Neural progenitor cell (in vitro differentiated cells): ENCODE measurements around the gene KIAA1217. TPM values are rescaled to one million over a fixed set of nuclear protein-coding genes. Genes with fewer than 3 reads are reported as not detected.

Source experiments
- DNase-seq: peaks from one replicate; pipeline ENCODE4 v3.0.0-alpha.2; 2016; ENCODE audit warnings: low spot score
- H2AFZ ChIP-seq: fragments of 200-600 bp; sonication (generic); replicated peaks from 2 replicates; pipeline ENCODE4 v1.6.1; 2016; ENCODE audit warnings: antibody characterized with exemption
- H3F3A ChIP-seq: fragments of 200-600 bp; sonication (generic); 2 replicates; pipeline ENCODE4 v1.6.1; 2016; ENCODE audit warnings: antibody characterized with exemption, low read depth
- H3K27ac ChIP-seq: fragments of 200-600 bp; sonication (generic); 2 replicates; pipeline ENCODE4 v1.5.1; 2016; ENCODE audit warnings: mild to moderate bottlenecking
- H3K27me3 ChIP-seq: fragments of 200-600 bp; sonication (generic); 2 replicates; pipeline ENCODE4 v1.6.1; 2016; ENCODE audit warnings: mild to moderate bottlenecking, moderate library complexity
- H3K36me3 ChIP-seq: fragments of 200-600 bp; sonication (generic); 2 replicates; pipeline ENCODE4 v1.5.1; 2016
- H3K4me1 ChIP-seq: fragments of 200-600 bp; sonication (generic); 2 replicates; pipeline ENCODE4 v1.6.1; 2016; ENCODE audit warnings: mixed run types
- H3K4me2 ChIP-seq: fragments of 200-600 bp; sonication (generic); 2 replicates; pipeline ENCODE4 v1.6.1; 2016
- H3K4me3 ChIP-seq: fragments of 200-600 bp; sonication (generic); 2 replicates; pipeline ENCODE4 v1.5.1; 2016
- H3K79me2 ChIP-seq: fragments of 200-600 bp; sonication (generic); 2 replicates; pipeline ENCODE4 v1.6.1; 2016; ENCODE audit warnings: low read depth
- H3K9ac ChIP-seq: fragments of 200-600 bp; sonication (generic); 2 replicates; pipeline ENCODE4 v1.6.1; 2016
- H3K9me3 ChIP-seq: fragments of 200-600 bp; sonication (generic); 2 replicates; pipeline ENCODE4 v1.5.1; 2016; ENCODE audit warnings: low read depth
- H4K20me1 ChIP-seq: fragments of 200-600 bp; sonication (generic); 2 replicates; pipeline ENCODE4 v1.6.1; 2016; ENCODE audit warnings: low read depth
- H3K27ac Mint-ChIP-seq: 3 replicates; pipeline ENCODE4 v1.8.0; 2021; ENCODE audit warnings: mixed read lengths
- H3K27me3 Mint-ChIP-seq: 2 replicates; pipeline ENCODE4 v1.8.0; 2022; ENCODE audit warnings: low read depth, mild to moderate bottlenecking, inconsistent platforms, moderate library complexity, mixed read lengths; ENCODE audit not compliant: insufficient read depth
- H3K36me3 Mint-ChIP-seq: 3 replicates; pipeline ENCODE4 v1.8.0; 2021; ENCODE audit warnings: mixed read lengths
- H3K4me1 Mint-ChIP-seq: 3 replicates; pipeline ENCODE4 v1.8.0; 2021; ENCODE audit warnings: mixed read lengths
- H3K4me3 Mint-ChIP-seq: 3 replicates; pipeline ENCODE4 v1.8.0; 2021; ENCODE audit warnings: mild to moderate bottlenecking, moderate library complexity, mixed read lengths
- H3K9me3 Mint-ChIP-seq: 3 replicates; pipeline ENCODE4 v1.8.0; 2020; ENCODE audit warnings: mixed read lengths
- CTCF ChIP-seq: fragments of 200-600 bp; sonication (generic); IDR thresholded peaks from 2 replicates; pipeline ENCODE4 v1.5.1; 2017; ENCODE audit warnings: antibody characterized with exemption, mild to moderate bottlenecking
- EZH2 ChIP-seq: fragments of 200-600 bp; sonication (generic); IDR thresholded peaks from 2 replicates; pipeline ENCODE4 v1.6.1; 2017; ENCODE audit warnings: antibody characterized with exemption, mild to moderate bottlenecking, moderate library complexity
- EZH2phosphoT487 ChIP-seq: fragments of 200-600 bp; sonication (generic); IDR thresholded peaks from 2 replicates; pipeline ENCODE4 v1.6.1; 2017; ENCODE audit warnings: antibody characterized with exemption
- total RNA-seq: library from RNA; depleted of rRNA; stranded (reverse); fragments of >200 nt; gene quantifications from 2 replicates; pipeline ENCODE4 v1.2.3, GENCODE V29; 2015; ENCODE audit warnings: low replicate concordance

The KIAA1217 gene
- total RNA-seq, 1 donor from 2014 or later, result 13.1 TPM

DNA sequence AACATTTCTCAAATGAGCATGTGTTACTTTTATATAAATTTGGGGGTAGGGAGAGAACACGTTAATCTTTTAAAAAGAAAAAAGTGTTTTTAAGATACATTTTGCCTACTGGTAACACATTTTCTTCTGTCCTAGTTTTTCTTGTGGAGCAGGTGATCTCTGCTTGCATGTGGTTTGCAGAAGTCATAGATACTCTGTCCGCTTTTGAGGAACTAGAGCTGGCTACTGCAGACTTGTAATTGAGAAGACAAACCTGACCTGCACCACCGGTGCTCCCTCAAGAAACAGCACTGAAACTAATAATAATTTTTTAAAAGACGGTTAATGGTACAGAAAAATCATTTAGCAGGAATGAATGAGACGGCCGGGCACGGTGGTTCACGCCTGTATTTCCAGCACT, 243.1 kb downstream of the KIAA1217 start:
- H3K9me3 ChIP-seq, result no peaks in the 10 kb centered on the region
- H3F3A ChIP-seq, result no peaks in the 10 kb centered on the region
- Mint-ChIP-seq H3K27ac (no peak overlapping the region), H3K4me1 (peaks cover 7% of the 10 kb centered on the region), H3K9me3 (no peaks in the 10 kb centered on the region), H3K4me3 (no peak overlapping the region), H3K36me3 (no peaks in the 10 kb centered on the region), H3K27me3 (peaks cover 5% of the 10 kb centered on the region)
- H3K4me1 ChIP-seq, result no peaks in the 10 kb centered on the region
- no peaks in the 10 kb centered on the region for H4K20me1 ChIP-seq
- H2AFZ ChIP-seq, result no peak overlapping the region
- no peak overlapping the region for H3K4me3 ChIP-seq
- no peaks in the 10 kb centered on the region for H3K79me2 ChIP-seq
- H3K27ac ChIP-seq, result no peak overlapping the region
- no peak overlapping the region for H3K4me2 ChIP-seq
- DNase-seq, result no peak
- no peak for TF ChIP-seq CTCF
- TF ChIP-seq EZH2, result no peak
- TF ChIP-seq EZH2phosphoT487, result no peak
- H3K27me3 ChIP-seq, result no peaks in the 10 kb centered on the region
- H3K36me3 ChIP-seq, result no peaks in the 10 kb centered on the region
- H3K9ac ChIP-seq, result no peak overlapping the region

GRCh38 chr10:24453404-24453830, 244.5 kb downstream of the KIAA1217 start:
- no peaks in the 10 kb centered on the region for H3K36me3 Mint-ChIP-seq
- Histone ChIP-seq H4K20me1 (no peaks in the 10 kb centered on the region), H3K4me1 (no peaks in the 10 kb centered on the region), H3K9me3 (no peaks in the 10 kb centered on the region), H3K36me3 (no peaks in the 10 kb centered on the region), H3K4me2 (no peak overlapping the region), H3K79me2 (no peaks in the 10 kb centered on the region), H3K27ac (no peak overlapping the region), H3K9ac (no peak overlapping the region), H3K27me3 (no peaks in the 10 kb centered on the region), H2AFZ (no peak overlapping the region), H3F3A (no peaks in the 10 kb centered on the region), H3K4me3 (no peak overlapping the region)
- H3K4me1 Mint-ChIP-seq, result peaks cover 7% of the 10 kb centered on the region
- TF ChIP-seq EZH2phosphoT487, result no peak
- TF ChIP-seq CTCF, result no peak
- TF ChIP-seq EZH2, result no peak
- H3K27me3 Mint-ChIP-seq, result peaks cover 2% of the 10 kb centered on the region
- no peak overlapping the region for H3K27ac Mint-ChIP-seq
- no peak overlapping the region for H3K4me3 Mint-ChIP-seq
- H3K9me3 Mint-ChIP-seq, result no peaks in the 10 kb centered on the region
- no peak for DNase-seq

- Histone ChIP-seq H2AFZ (no peak overlapping the region), H3K27ac (no peak overlapping the region), H4K20me1 (no peaks in the 10 kb centered on the region), H3K36me3 (no peaks in the 10 kb centered on the region), H3K4me2 (no peak overlapping the region), H3F3A (no peaks in the 10 kb centered on the region), H3K9me3 (no peaks in the 10 kb centered on the region), H3K4me3 (no peak overlapping the region), H3K79me2 (no peaks in the 10 kb centered on the region), H3K27me3 (no peaks in the 10 kb centered on the region), H3K9ac (no peak overlapping the region), H3K4me1 (no peaks in the 10 kb centered on the region)
- no peaks in the 10 kb centered on the region for H3K36me3 Mint-ChIP-seq
- no peak for TF ChIP-seq EZH2
- TF ChIP-seq CTCF, result no peak
- no peak for TF ChIP-seq EZH2phosphoT487
- H3K27ac Mint-ChIP-seq, result no peak overlapping the region
- DNase-seq, result no peak
- no peaks in the 10 kb centered on the region for H3K9me3 Mint-ChIP-seq
- peaks cover 7% of the 10 kb centered on the region for H3K4me1 Mint-ChIP-seq
- peaks cover 2% of the 10 kb centered on the region for H3K27me3 Mint-ChIP-seq
- H3K4me3 Mint-ChIP-seq, result no peak overlapping the region
Measured at GRCh38 chr10:24453973-24454372, 245.0 kb downstream of the KIAA1217 start.
